NB4 (cell line): ENCODE data around the gene NMRK1.

ENCODE experiments used
- CTCF ChIP-seq: IDR thresholded peaks from one replicate; pipeline ENCODE4 v1.5.1; 2012; ENCODE audit warnings: low read depth, low read length
- MYC ChIP-seq: IDR thresholded peaks from 2 replicates; pipeline ENCODE4 v1.6.1; 2011; ENCODE audit warnings: low read depth, low read length
- POLR2A ChIP-seq: IDR thresholded peaks from 2 replicates; pipeline ENCODE4 v1.6.1; 2011; ENCODE audit warnings: mild to moderate bottlenecking; ENCODE audit not compliant: insufficient read length; ENCODE audit errors: extremely low read depth

GRCh38 chr9:75023846-75024245 lies 64.1 kb downstream of the NMRK1 start:
- TF ChIP-seq CTCF (no peak), POLR2A (no peak), MYC (no peak)
